NCI-H1417 (cell line): ENCODE measurements around the gene ANKRD12.
A peak's percentile ranks its signal among the peaks of the same experiment; 100 is the strongest.
"Not testable (repeated sequence)": the region's sequence is repeated elsewhere in the genome, so short reads cannot be mapped to it uniquely, and the experiment has no call there.

Experiments
- DNase-seq, 3 experiments: peaks; one replicate each; lab custom pipeline; 2025; lab: John Stamatoyannopoulos, UW

The ANKRD12 gene

GRCh38 chr18:9140984-9141383 is 4.4 kb downstream of the ANKRD12 start:
- DNase-seq = no peak

DNA sequence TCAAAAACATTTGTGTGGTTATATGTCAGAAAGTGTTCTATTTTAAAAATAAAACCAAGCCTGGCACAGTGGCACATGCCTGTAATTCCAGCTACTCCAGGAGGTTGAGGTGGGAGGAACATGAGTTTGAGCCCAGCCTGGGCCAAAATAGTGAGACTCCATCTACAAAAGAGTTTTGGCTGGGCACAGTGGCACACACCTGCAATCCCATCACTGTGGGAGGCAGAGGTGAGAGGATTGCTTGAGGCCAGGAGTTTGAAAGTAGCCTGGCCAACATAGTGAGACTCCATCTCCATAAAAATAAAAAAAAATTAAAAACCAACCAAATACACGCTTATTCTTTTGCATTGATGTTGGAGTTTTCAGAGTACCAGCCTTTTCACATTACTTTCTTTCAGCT is 9.6 kb downstream of the ANKRD12 start:
- no peak for DNase-seq

- DNase-seq = peak; percentile 6 to 74 (median 17)
These were observed 11.0 kb downstream of the ANKRD12 start for GRCh38 chr18:9147440-9148202.

- no peak for DNase-seq
These were observed 11.6 kb downstream of the ANKRD12 start for GRCh38 chr18:9148203-9148552.

DNA sequence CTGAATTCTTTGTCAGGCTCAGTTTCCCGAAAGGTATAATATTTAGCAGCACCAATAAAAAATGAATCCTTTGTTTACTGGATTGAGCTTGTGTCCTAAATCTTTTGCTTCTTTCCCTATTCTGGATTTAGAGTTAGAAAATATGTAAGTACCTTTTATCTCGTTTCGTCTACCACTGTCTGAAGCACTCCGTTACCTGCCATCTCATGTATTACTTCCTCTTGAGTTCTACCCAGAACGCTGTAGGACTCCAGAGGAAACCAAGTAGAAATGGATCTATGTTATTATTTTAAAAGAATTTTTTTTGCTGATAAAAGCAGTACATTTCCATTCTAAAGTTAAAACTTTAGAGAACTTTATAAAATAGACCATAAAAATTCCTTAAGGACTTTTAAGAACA is 13.5 kb downstream of the ANKRD12 start:
- DNase-seq = no peak

GRCh38 chr18:9153256-9153655 is 16.7 kb downstream of the ANKRD12 start:
- no peak for DNase-seq

- no peak for DNase-seq
These were observed 20.1 kb downstream of the ANKRD12 start for GRCh38 chr18:9156604-9157249.

DNA sequence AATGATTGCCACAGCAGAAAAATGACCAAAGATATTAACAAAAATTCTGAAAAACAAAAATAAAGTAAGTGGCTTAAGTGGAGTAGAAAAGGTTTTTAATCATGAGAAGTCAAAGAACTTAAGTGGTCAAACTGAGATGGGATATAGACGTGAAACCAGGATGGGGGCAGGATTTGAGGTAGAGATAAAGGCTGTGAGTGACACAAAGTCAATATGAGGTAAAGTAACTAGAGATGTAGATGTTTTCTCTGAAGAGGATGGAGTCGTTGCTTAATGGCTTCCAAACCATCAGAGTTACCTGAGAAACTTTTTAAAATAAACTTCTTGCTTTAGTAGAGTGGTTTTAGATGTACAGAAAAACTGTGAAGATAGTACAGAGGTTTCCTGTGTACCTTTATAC is 21.2 kb downstream of the ANKRD12 start:
- DNase-seq = no peak

DNA sequence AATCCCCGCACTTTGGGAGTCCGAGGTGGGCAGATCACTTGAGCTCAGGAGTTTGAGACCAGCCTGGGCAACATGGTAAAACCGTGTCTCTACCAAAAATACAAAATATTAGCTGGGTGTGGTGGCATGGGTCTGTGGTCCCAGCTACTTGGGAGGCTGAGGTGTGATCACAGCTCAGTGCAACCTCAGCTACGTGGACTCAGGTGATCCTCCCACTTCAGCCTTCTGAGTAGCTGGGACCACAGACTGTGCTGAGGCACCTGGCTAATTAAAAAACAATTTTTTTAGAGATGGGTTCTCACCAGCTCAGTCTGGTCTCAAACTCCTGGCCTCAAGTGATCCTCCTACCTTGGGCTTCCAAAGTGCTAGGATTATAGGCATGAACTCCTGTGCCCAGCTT is 23.4 kb downstream of the ANKRD12 start:
- no peak for DNase-seq

- DNase-seq = not testable (repeated sequence)
These were observed 26.1 kb downstream of the ANKRD12 start for GRCh38 chr18:9162663-9163062.

DNA sequence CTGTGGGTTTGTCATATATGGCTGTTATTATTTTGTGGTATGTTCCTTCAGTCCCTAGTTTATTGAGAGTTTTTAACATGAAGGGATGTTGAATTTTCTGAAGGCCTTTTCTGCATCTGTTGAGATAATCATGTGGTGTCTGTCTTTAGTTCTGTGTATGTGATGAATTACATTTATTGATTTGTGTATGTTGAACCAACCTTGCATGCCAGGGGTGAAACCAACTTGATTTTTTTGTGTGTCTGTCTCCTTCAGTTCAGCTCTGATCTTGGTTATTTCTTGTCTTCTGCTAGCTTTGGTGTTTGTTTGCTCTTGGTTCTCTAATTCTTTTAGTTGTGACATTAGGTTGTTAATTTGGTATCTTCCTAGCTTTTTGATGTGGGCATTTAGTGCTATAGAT is 27.6 kb downstream of the ANKRD12 start:
- not testable (repeated sequence) for DNase-seq

DNA sequence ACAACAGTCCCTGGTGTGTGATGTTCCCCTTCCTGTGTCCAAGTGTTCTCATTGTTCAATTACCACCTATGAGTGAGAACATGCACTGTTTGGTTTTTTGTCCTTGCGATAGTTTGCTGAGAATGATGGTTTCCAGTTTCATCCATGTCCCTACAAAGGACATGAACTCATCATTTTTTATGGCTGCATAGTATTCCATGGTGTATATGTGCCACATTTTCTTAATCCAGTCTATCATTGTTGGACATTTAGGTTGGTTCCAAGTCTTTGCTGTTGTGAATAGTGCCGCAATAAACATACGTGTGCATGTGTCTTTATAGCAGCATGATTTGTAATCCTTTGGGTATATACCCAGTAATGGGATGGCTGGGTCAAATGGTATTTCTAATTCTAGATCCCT is 29.3 kb downstream of the ANKRD12 start:
- DNase-seq = not testable (repeated sequence)

DNA sequence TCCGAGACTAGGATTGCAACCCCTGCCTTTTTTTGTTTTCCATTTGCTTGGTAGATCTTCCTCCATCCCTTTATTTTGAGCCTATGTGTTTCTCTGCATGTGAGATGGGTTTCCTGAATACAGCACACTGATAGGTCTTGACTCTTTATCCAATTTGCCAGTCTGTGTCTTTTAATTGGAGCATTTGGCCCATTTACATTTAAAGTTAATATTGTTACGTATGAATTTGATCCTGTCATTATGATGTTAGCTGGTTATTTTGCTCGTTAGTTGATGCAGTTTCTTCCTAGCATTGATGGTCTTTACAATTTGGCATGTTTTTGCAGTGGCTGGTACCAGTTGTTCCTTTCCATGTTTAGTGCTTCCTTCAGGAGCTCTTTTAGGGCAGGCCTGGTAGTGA is 32.9 kb downstream of the ANKRD12 start:
- DNase-seq = not testable (repeated sequence)

DNA sequence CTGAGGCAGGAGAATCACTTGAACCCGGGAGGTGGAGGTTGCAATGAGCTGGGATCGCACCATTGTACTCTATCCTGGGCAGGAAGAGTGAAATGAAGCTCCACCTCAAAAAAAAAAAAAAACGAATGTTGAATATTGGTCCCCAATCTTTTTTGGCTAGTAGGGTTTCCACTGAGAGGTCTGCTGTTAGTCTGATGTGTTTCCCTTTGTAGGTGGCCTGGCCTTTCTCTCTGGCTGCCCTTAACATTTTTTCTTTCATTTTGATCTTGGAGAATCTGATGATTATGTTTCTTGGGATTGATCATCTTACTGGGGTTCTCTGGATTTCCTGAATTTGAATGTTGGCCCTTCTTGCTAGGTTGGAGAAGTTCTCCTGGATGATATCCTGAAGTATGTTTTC is 35.3 kb downstream of the ANKRD12 start:
- not testable (repeated sequence) for DNase-seq

DNA sequence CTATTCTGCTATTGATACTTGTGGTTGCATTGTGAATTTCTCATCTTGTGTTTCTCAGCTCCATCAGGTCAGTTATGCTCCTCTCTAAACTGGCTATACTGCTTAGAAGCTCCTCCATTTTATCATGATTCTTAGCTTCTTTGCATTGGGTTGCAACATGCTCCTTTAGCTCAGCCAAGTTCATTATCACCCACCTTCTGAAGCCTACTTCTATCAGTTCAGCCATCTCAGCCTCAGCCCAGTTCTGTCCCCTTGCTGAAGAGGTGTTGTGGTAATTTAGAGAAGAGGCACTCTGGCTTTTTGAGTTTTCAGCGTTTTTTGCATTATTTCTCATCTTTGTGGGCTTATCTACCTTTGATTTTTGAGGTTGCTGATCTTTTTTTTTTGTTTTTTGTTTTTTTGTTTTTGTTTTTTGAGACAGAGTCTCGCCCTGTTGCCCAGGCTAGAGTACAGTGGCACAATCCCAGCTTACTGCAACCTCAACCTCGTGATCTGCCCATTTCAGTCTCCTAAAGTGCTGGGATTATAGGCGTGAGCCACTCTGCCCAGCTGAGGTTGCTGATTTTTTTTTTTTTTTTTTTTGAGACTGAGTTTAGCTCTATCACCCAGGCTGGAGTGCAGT is 36.0 kb downstream of the ANKRD12 start:
- DNase-seq = no peak

DNA sequence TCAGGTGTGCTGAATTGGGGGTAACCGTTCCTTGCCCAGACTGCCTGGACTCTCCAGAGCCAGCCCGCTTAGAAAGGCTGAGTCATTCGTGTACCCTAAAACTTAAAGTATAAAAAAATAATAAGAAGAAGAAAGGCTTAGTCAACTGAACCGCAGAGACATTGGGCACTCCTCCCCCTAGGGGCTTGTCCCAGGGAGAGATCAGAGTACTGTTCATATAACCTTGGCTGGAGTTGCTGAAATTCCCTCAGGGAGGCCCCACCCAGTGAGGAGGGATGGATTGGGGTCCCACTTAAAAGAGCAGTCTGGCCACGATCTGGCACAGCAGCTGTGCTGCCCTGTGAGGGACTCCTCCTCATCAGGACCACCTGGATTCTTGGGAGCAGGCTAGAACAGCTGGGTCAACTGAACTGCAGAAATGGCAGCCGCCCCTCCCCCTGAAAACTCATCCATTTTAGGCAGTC is 37.2 kb downstream of the ANKRD12 start:
- no peak for DNase-seq

DNA sequence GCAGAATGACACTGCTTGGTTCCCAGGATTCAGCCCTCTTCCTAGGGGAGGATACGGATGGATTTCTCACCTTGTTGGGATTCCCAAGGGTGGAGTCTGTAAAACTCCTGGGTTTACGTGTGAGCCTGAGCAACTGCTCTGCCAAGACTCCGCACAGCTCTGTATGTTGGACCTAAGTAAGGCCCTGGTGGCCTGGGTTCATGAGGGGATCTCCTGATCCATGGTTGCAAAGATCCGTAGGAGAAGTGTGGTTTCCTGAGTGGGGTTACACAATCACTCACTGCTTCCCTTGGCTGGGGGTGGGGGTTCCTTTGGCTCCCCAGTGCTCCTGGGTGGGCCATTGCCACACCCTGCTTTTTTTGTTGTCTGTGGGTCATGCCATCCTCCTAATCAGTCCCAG is 37.7 kb downstream of the ANKRD12 start:
- no peak for DNase-seq

- DNase-seq = no peak
These were observed 38.5 kb downstream of the ANKRD12 start for GRCh38 chr18:9175115-9175514.

GRCh38 chr18:9177031-9177430 is 40.5 kb downstream of the ANKRD12 start:
- DNase-seq = peak in 2 of 3 experiments; percentile 7 to 31

- peak in 2 of 3 experiments; percentile 7 to 60 for DNase-seq
These were observed 40.9 kb downstream of the ANKRD12 start for GRCh38 chr18:9177466-9177865.

DNA sequence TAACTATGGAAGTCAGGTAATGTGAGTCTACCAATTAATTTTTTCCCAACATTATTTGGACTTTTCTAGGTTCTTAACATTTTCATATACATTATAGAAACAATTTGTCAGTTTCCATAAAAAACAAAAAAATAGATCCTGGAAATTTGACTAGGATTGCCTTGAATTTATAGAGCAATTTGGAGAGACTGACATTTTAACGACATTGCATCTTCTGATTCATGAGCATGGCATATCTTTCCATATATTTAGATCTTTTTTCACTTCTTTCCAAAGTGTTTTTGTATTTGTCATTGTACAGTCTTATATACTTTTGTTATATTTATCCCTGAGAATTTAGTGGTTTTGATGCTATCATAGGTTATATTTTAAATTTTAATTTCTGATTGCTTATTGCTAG is 42.0 kb downstream of the ANKRD12 start:
- no peak for DNase-seq

GRCh38 chr18:9181275-9181674 is 44.7 kb downstream of the ANKRD12 start:
- no peak for DNase-seq

DNA sequence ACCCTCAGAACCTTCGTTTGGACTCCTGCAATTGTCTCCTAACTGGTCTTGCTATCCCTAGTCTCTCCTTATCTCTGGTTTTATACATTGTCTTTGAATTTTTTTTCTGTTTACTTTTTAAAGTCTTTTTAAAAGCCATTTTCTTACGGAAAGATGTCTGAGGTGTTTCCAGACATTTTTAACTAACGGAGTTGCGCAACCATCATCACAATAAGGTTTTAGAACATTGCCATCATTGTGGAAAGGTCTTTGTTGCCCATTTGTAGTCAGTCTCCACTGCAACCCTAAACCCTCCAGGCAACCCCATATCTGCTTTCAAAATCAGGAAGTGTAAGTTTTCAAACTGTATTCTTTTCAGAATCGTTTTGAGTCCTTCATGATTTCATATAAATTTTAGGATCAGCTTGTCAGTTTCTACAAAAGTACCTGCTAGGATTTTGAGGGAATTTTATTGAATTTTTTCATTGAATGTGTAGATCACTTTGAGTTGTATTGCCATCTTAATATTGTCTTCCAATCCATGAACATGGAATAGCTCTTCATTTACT is 46.3 kb downstream of the ANKRD12 start:
- DNase-seq = no peak
